Activated CD8-positive, alpha-beta T cell treated with anti-CD3 and anti-CD28 coated beads for 36 hours (primary cell): ENCODE data around the gene NRN1. TPM values are rescaled to one million over a fixed set of nuclear protein-coding genes. Genes with fewer than 3 reads are reported as not detected.

Experiments
- ATAC-seq: fragments of 200-7000 bp; cut with Tn5 transposase; one replicate; pipeline ENCODE4 v1.10.0; 2021; ENCODE audit warnings: mild to moderate bottlenecking, moderate library complexity
- CTCF ChIA-PET: fragments of 350-600 bp; sonication (Branson Sonifier 250); formaldehyde crosslinking; loops from one replicate; lab custom pipeline; 2021; ENCODE audit warnings: antibody characterized with exemption; lab: Charles Lee
- POLR2A ChIA-PET: fragments of 350-600 bp; sonication (Branson Sonifier 250); formaldehyde crosslinking; loops from one replicate; lab custom pipeline; 2021; ENCODE audit warnings: antibody characterized with exemption; lab: Charles Lee
- DNase-seq: peaks from one replicate; pipeline ENCODE4 v3.0.0-alpha.2; 2020
- H3K27ac Mint-ChIP-seq: one replicate; pipeline ENCODE4 v1.8.0; 2021; ENCODE audit warnings: mild to moderate bottlenecking, mixed read lengths
- H3K27me3 Mint-ChIP-seq: one replicate; pipeline ENCODE4 v1.8.0; 2021; ENCODE audit warnings: mixed read lengths
- H3K36me3 Mint-ChIP-seq: one replicate; pipeline ENCODE4 v1.8.0; 2021; ENCODE audit warnings: low read depth, mixed read lengths
- H3K4me1 Mint-ChIP-seq: one replicate; pipeline ENCODE4 v1.8.0; 2021; ENCODE audit warnings: low read depth, mixed read lengths
- H3K4me3 Mint-ChIP-seq: one replicate; pipeline ENCODE4 v1.8.0; 2021; ENCODE audit warnings: mild to moderate bottlenecking, moderate library complexity, mixed read lengths
- H3K9me3 Mint-ChIP-seq: one replicate; pipeline ENCODE4 v1.8.0; 2021; ENCODE audit warnings: mixed read lengths
- CTCF ChIP-seq: fragments of 200-600 bp; IDR thresholded peaks from one replicate; pipeline ENCODE4 v1.8.0; 2022; ENCODE audit warnings: antibody characterized with exemption, mild to moderate bottlenecking
- intact Hi-C: fragments of 100-400 bp; cut with micrococcal nuclease; formaldehyde crosslinking; loops from one replicate; pipeline ENCODE4 v1.10.0; 2022
- total RNA-seq, 2 experiments: library from RNA; stranded (reverse); gene quantifications; one replicate each; pipeline ENCODE4 v1.2.3, GENCODE V29; 2021

The NRN1 gene
- total RNA-seq, 2 experiments from 2014 or later = 5.9 to 7.1 TPM

DNA sequence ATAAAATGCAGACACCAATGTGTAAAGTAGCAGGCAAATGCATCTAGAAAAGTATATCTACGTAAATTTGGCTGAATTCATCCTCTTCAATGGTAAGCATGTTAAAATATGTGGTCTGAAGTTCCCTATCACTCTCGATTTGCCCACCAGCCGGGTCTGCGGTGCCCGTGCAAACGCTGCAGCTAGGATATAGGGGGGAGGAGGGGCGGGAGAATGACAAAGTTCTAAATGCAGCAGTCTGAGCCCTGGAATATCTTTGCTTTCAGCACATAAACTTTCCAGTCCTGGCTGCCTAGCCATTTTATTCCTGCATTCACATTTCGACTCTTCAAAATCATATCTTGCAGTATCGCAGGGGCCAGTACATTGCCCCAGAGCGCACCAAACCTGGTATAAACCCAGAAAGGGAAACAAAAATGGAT, 708 bp downstream of the NRN1 start:
- peaks cover 56% of the 10 kb centered on the region for H3K4me1 Mint-ChIP-seq
- TF ChIP-seq CTCF = no peak
- CTCF ChIA-PET = interaction anchor here (1.8 to 3.2 kb wide), 2 partner anchors 8 to 11 kb away, joined by 5 to 18 read pairs; no protein-coding TSS in a partner anchor

DNA sequence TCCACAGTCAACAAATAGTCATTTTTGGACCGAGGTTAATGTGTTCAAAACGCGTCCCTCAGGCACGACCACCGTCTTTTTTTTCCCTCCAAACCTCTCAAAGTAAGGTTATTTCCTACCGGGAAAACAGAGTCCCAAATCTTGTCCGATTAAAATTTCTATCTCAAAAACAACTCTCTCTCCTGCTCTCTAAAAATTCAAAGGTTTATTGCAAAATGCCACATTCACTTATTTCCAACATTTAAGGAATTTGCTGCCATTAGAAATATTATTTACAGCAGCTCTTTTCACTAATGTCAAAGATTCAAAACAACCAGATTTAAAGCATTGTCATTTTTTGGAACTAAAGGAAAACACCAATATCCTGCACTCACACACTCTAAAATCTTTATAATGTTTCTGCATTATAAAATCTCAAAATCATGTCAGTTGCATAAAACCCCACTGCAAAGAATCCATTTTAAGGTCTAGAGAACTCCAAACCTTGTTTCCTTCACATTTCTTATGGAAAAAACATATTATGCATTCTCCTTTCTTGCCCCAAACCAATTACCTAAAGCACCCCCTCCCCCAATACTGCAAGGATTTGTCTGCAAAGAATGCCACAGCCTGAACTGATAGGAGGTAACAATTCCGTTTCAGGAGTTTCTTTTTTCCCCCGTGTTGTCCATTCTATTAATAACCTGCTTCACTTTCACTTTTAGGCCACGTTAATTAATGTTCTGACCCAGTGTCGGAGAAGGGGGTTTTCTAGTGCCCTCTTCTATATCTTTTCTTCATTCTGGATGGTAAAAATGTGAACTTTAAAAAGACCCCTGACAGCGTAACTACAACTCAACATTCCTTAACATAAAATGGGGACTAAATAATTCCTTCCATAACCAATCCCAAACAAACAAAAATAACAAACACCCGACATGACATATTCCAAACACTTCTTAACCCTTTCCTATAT, 1.4 kb downstream of the NRN1 start:
- ATAC-seq (no peak), DNase-seq (no peak)
- ChIA-PET CTCF (interaction anchor here (0.9 to 3.2 kb wide), 3 partner anchors 8 to 24 kb away, joined by 3 to 18 read pairs (median 5); no protein-coding TSS in a partner anchor), POLR2A (interaction anchor here (0.8 kb wide), 1 partner anchor 7 kb away, joined by 3 read pairs; no protein-coding TSS in a partner anchor)
- H3K27me3 Mint-ChIP-seq = peaks cover 78% of the 10 kb centered on the region
- intact Hi-C loops = no loop called here
- peaks cover 58% of the 10 kb centered on the region for H3K4me1 Mint-ChIP-seq
- peaks cover 6% of the 10 kb centered on the region for H3K36me3 Mint-ChIP-seq
- H3K4me3 Mint-ChIP-seq = peak overlapping the region; percentile 79
- H3K9me3 Mint-ChIP-seq = peaks cover 2% of the 10 kb centered on the region
- no peak overlapping the region for H3K27ac Mint-ChIP-seq
- TF ChIP-seq CTCF = no peak

More for the DNA sequence above, 708 bp downstream of the NRN1 start:
- no peak overlapping the region for H3K27ac Mint-ChIP-seq
- no peaks in the 10 kb centered on the region for H3K9me3 Mint-ChIP-seq
- POLR2A ChIA-PET = interaction anchor here (0.8 to 1.2 kb wide), 2 partner anchors 8 to 541 kb away, joined by 3 read pairs; no protein-coding TSS in a partner anchor
- ATAC-seq (no peak), DNase-seq (no peak)
- H3K4me3 Mint-ChIP-seq = peak overlapping the region; percentile 79
- intact Hi-C loops = no loop called here
- peaks cover 4% of the 10 kb centered on the region for H3K36me3 Mint-ChIP-seq
- H3K27me3 Mint-ChIP-seq = peaks cover 74% of the 10 kb centered on the region

- Mint-ChIP-seq H3K27me3 (peaks cover 84% of the 10 kb centered on the region), H3K27ac (no peak overlapping the region), H3K4me1 (peaks cover 66% of the 10 kb centered on the region), H3K4me3 (peak overlapping the region; percentile 70), H3K9me3 (peaks cover 5% of the 10 kb centered on the region), H3K36me3 (peaks cover 11% of the 10 kb centered on the region)
- POLR2A ChIA-PET = interaction anchor here (1.0 kb wide), 1 partner anchor 10 kb away, joined by 4 read pairs; no protein-coding TSS in a partner anchor
- ATAC-seq (no peak), DNase-seq (peak; percentile 29)
- no peak for TF ChIP-seq CTCF
- CTCF ChIA-PET = interaction anchor here (0.9 to 2.2 kb wide), 2 partner anchors 9 to 23 kb away, joined by 3 to 13 read pairs; no protein-coding TSS in a partner anchor
- intact Hi-C loops = no loop called here
These were observed 2.2 kb downstream of the NRN1 start for GRCh38 chr6:6004390-6004995.

- Mint-ChIP-seq H3K27ac (no peak overlapping the region), H3K4me1 (peaks cover 66% of the 10 kb centered on the region), H3K9me3 (peaks cover 5% of the 10 kb centered on the region), H3K27me3 (peaks cover 87% of the 10 kb centered on the region), H3K4me3 (peak overlapping the region; percentile 70), H3K36me3 (peaks cover 11% of the 10 kb centered on the region)
- POLR2A ChIA-PET = interaction anchor here (0.6 to 1.0 kb wide), 2 partner anchors 9 to 137 kb away, joined by 3 to 4 read pairs; no protein-coding TSS in a partner anchor
- no peak for ATAC-seq
- TF ChIP-seq CTCF = no peak
- peak; percentile 48 for DNase-seq
- intact Hi-C loops = no loop called here
- CTCF ChIA-PET = interaction anchor here (0.9 to 2.2 kb wide), 2 partner anchors 9 to 23 kb away, joined by 3 to 13 read pairs; no protein-coding TSS in a partner anchor
These were observed 2.9 kb downstream of the NRN1 start for GRCh38 chr6:6003621-6004366.
